H1 (cell line): ENCODE data around the gene TRIM23. TPM values are rescaled to one million over a fixed set of nuclear protein-coding genes. Genes with fewer than 3 reads are reported as not detected.

Experiments
- CHD7 ChIP-seq: fragments of 300-600 bp; sonication (generic); IDR thresholded peaks from 2 replicates; pipeline ENCODE4 v1.7.1; 2012; ENCODE audit warnings: low read length, moderate library complexity, mild to moderate bottlenecking, inconsistent platforms; ENCODE audit not compliant: insufficient replicate concordance
- polyA plus RNA-seq, 7 experiments: library from polyadenylated mRNA; depleted of rRNA in 3 of 7; stranded (reverse) in 5 of 7; unstranded in 2 of 7; fragments of >200 nt in 5 of 7; fragments of 200-250 nt in 2 of 7; gene quantifications; 1 replicate in 5 of 7; 2 replicates in 1 of 7; 4 replicates in 1 of 7; pipeline versions ENCODE4 v1.2.1 to v1.2.3, GENCODE V29; 2011 to 2013; ENCODE audit warnings: missing spikeins in 2 of 7, mixed read lengths in 2 of 7
- total RNA-seq: library from RNA; stranded (reverse); fragmentation: NEBNext Ultra II Directional; extraction: Animal tissue kit (Norgen Biotek cat#: 25700); gene quantifications from 2 replicates; pipeline ENCODE4 v1.2.1, GENCODE V29; 2021

Gene TRIM23
- total and polyA plus RNA-seq, 2 of the 8 experiments (the other 6 are each of a cell fraction or from before 2014, with no cell fraction given): 2.5 to 11.7 TPM

- TF ChIP-seq CHD7: no peak
- TF ChIP-seq, all 59 proteins: peak for 0
Measured at GRCh38 chr5:65640240-65640639, 16.1 kb upstream of the TRIM23 start (continued).
